Measurements from ENCODE around the gene FFAR2. TPM values are rescaled to one million over a fixed set of nuclear protein-coding genes. Genes with fewer than 3 reads are reported as not detected.
"Not testable (repeated sequence)": the region's sequence is repeated elsewhere in the genome, so short reads cannot be mapped to it uniquely, and the experiment has no call there.

The FFAR2 gene
- polyA plus RNA-seq, 2 donors: 0.59 to 1.4 TPM

DNA sequence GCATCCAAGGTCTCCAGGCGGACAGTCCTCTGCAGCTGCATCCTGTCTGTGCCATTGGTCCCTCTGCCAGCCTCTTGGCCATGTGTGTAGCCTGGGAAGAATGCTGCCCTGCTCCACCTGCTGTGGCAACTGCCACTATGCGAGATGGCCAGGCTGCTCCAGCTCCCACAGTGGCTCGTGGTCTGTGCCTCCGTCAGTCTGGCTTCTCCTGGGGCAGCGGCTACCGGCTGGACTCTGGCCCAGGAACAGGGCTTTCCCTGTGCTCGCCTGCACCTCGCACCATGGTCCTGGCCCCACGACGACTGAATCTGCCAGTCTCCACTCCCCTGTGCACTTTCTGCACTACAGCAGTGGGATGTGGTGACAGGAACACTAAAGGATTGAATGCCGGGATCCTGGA lies 26.7 kb upstream of the FFAR2 start:
- Histone ChIP-seq H3K27me3 (ENCODE audit: control insufficient read depth in 1 of 2, insufficient read depth in 2 of 2, low read length in 2 of 2) (no peaks in the 10 kb centered on the region), H3K4me3 (ENCODE audit: low read depth in 1 of 2, low read length in 2 of 2) (no peak overlapping the region), H3K4me1 (ENCODE audit: control insufficient read depth in 2 of 2, insufficient read depth in 2 of 2, low read length in 1 of 2) (peaks cover 0 to 2% of the 10 kb centered on the region in 2 donors), H3K9me3 (ENCODE audit: control insufficient read depth in 2 of 2, insufficient read depth in 1 of 2, low read depth in 1 of 2, low read length in 1 of 2) (peaks cover 0 to 2% of the 10 kb centered on the region in 2 donors), H3K27ac (ENCODE audit: low read depth in 2 of 2, low read length in 1 of 2) (no peak overlapping the region), H3K36me3 (ENCODE audit: control insufficient read depth in 2 of 2, insufficient read depth in 2 of 2, low read length in 1 of 2) (no peaks in the 10 kb centered on the region)
- 66 to 80% methylated on average over 11 of the region's 11 CpGs for WGBS, 2 donors

DNA sequence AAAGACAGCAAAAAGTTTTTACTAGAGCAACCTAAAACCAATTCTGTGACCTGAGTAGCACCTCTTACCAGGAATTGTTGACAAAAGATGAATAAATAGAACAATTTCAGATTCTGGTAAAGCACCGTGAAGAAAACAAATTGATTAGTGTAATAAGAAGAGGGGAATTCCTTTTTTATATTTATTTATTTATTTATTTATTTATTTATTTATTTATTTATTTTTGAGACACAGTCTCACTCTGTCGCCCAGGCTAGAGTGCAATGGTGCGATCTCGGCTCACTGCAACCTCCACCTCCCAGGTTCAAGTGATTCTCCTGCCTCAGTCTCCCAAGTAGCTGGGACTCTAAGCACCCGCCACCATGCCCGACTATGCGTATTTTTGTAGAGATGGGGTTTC lies 24.7 kb upstream of the FFAR2 start:
- not testable (repeated sequence) for H3K9me3 ChIP-seq (ENCODE audit: control insufficient read depth in 2 of 2, insufficient read depth in 1 of 2, low read depth in 1 of 2, low read length in 1 of 2); H3K27ac ChIP-seq (ENCODE audit: low read depth in 2 of 2, low read length in 1 of 2); H3K4me3 ChIP-seq (ENCODE audit: low read depth in 1 of 2, low read length in 2 of 2); H3K27me3 ChIP-seq (ENCODE audit: control insufficient read depth in 1 of 2, insufficient read depth in 2 of 2, low read length in 2 of 2); H3K36me3 ChIP-seq (ENCODE audit: control insufficient read depth in 2 of 2, insufficient read depth in 2 of 2, low read length in 1 of 2); H3K4me1 ChIP-seq (ENCODE audit: control insufficient read depth in 2 of 2, insufficient read depth in 2 of 2, low read length in 1 of 2)
- 87 to 93% methylated on average over 7 of the region's 7 CpGs for WGBS, 2 donors

DNA sequence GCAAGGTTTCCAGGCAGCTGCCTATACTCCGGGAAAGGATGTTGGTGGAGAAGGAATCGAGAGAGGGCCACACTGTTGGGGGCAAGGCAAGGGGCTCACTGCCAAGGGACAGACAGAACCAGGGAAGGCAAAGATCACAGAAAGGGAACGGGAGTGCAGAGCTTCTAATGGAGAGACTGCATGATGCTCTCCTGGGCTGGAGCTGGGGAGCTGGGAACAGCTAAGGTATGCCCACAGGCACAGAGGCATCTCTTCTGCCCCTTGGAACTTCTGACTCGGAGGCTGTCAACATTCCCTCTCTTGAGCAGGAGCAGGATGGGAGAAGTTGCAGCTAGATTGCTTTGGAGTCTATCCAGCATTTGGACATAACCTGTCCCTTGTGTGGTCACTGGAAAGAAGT lies 22.4 kb upstream of the FFAR2 start:
- Histone ChIP-seq H3K27me3 (ENCODE audit: control insufficient read depth in 1 of 2, insufficient read depth in 2 of 2, low read length in 2 of 2) (no peaks in the 10 kb centered on the region), H3K4me1 (ENCODE audit: control insufficient read depth in 2 of 2, insufficient read depth in 2 of 2, low read length in 1 of 2) (no peaks in the 10 kb centered on the region), H3K9me3 (ENCODE audit: control insufficient read depth in 2 of 2, insufficient read depth in 1 of 2, low read depth in 1 of 2, low read length in 1 of 2) (peaks cover 0 to 3% of the 10 kb centered on the region in 2 donors), H3K27ac (ENCODE audit: low read depth in 2 of 2, low read length in 1 of 2) (no peak overlapping the region), H3K4me3 (ENCODE audit: low read depth in 1 of 2, low read length in 2 of 2) (no peak overlapping the region), H3K36me3 (ENCODE audit: control insufficient read depth in 2 of 2, insufficient read depth in 2 of 2, low read length in 1 of 2) (no peaks in the 10 kb centered on the region)
- 73 to 79% methylated on average over 4 of the region's 4 CpGs for WGBS, 2 donors

DNA sequence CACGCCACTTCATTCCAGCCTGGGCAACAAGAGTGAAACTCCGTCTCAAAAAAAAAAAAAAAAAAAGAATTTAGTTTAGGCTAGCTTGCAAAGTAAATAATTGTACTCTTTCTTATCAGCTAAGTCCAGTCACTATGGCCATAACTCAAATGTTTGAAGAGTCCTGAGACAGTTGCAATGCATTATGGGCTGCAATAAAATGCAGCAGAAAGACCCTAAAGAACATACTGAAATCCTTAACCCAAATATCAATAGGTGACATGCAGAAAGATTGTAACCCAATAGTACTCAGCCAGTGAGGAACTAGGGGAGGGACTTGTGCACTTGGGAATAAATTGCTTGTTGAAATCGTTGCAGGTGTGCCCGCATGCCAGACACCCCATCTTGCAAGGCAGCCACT lies 20.9 kb upstream of the FFAR2 start:
- H3K9me3 ChIP-seq (ENCODE audit: control insufficient read depth in 2 of 2, insufficient read depth in 1 of 2, low read depth in 1 of 2, low read length in 1 of 2): peaks cover 0 to 5% of the 10 kb centered on the region in 2 donors
- H3K4me1 ChIP-seq (ENCODE audit: control insufficient read depth in 2 of 2, insufficient read depth in 2 of 2, low read length in 1 of 2): no peaks in the 10 kb centered on the region
- H3K4me3 ChIP-seq (ENCODE audit: low read depth in 1 of 2, low read length in 2 of 2): no peak overlapping the region
- H3K27ac ChIP-seq (ENCODE audit: low read depth in 2 of 2, low read length in 1 of 2): no peak overlapping the region
- no peaks in the 10 kb centered on the region for H3K27me3 ChIP-seq (ENCODE audit: control insufficient read depth in 1 of 2, insufficient read depth in 2 of 2, low read length in 2 of 2)
- no peaks in the 10 kb centered on the region for H3K36me3 ChIP-seq (ENCODE audit: control insufficient read depth in 2 of 2, insufficient read depth in 2 of 2, low read length in 1 of 2)
- WGBS, 2 donors: 61 to 68% methylated on average over 4 of the region's 4 CpGs

DNA sequence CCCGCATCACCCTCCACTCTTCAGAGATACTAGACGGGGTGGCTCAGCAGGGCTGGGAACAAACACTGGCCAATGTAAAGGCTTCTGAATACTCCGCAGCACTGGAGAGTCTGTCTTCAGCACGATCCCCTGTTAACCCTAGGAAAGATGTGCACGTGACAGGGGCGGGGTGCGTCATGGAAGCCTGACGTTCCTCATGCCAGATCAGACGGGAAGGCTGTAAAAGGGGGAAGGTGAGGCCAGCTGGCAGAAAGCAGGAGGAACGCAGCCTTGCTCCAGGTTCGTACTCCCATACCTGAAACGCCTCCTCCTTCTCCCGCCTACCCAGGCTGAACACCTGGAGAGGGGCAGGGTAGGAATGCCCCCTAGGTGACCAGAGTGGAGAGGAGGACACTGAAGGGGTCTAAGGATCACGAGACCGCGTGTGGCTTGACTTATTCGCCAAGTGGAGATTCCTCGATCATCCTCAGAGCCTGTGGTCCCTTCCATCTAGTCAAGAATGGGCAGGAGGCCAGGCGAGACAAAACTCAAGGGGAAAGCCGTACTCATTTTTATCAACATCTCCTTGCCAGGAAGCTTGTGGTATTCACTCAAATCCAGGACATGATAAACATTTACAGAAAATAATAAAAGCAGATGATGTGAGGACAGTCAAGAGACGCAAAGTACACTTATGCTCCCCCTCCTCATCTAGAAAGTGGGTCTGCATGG lies 18.2 kb upstream of the FFAR2 start:
- peaks cover 0 to 5% of the 10 kb centered on the region in 2 donors for H3K9me3 ChIP-seq (ENCODE audit: control insufficient read depth in 2 of 2, insufficient read depth in 1 of 2, low read depth in 1 of 2, low read length in 1 of 2)
- H3K27me3 ChIP-seq (ENCODE audit: control insufficient read depth in 1 of 2, insufficient read depth in 2 of 2, low read length in 2 of 2): no peaks in the 10 kb centered on the region
- no peak overlapping the region for H3K4me3 ChIP-seq (ENCODE audit: low read depth in 1 of 2, low read length in 2 of 2)
- no peaks in the 10 kb centered on the region for H3K36me3 ChIP-seq (ENCODE audit: control insufficient read depth in 2 of 2, insufficient read depth in 2 of 2, low read length in 1 of 2)
- H3K4me1 ChIP-seq (ENCODE audit: control insufficient read depth in 2 of 2, insufficient read depth in 2 of 2, low read length in 1 of 2): peaks cover 0 to 7% of the 10 kb centered on the region in 2 donors
- no peak overlapping the region for H3K27ac ChIP-seq (ENCODE audit: low read depth in 2 of 2, low read length in 1 of 2)
- 76 to 78% methylated on average over 21 of the region's 21 CpGs for WGBS, 2 donors

DNA sequence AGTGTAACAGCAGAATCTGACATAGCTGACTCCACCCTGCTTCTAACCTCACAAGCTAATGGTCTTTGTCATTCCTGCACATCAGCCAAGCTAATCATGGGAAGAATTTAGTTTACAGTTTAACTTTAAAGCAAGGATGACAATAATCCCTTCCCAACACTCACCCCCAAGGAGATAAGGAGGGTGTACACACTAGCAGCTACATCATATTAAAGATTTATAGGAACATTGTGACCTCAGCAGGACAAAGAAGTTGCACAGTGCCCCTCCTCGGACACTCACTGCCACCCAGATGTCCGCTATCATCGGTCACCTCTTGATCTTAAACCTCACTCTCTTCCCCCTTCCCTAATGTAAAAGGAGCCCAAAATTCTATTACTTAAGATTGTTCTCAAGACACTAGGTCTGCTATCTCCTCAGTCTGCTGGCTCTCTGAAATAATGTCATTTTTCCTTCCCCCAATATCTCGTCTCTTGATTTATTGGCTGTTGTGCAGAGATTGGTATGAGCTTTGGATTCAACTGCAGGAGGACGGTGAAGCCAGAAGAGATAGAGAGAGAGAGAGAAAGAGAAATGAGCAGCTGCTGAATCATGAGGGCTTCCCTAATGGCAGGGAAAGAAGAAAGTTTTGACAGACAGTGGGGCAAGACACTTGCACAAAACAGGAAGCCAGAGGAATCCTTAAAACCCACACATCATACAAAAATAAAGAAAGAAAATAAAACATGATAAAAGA lies 17.5 kb upstream of the FFAR2 start:
- no peaks in the 10 kb centered on the region for H3K36me3 ChIP-seq (ENCODE audit: control insufficient read depth in 2 of 2, insufficient read depth in 2 of 2, low read length in 1 of 2)
- peaks cover 0 to 5% of the 10 kb centered on the region in 2 donors for H3K9me3 ChIP-seq (ENCODE audit: control insufficient read depth in 2 of 2, insufficient read depth in 1 of 2, low read depth in 1 of 2, low read length in 1 of 2)
- 63 to 76% methylated on average over 5 of the region's 5 CpGs for WGBS, 2 donors
- H3K27me3 ChIP-seq (ENCODE audit: control insufficient read depth in 1 of 2, insufficient read depth in 2 of 2, low read length in 2 of 2): no peaks in the 10 kb centered on the region
- H3K27ac ChIP-seq (ENCODE audit: low read depth in 2 of 2, low read length in 1 of 2): no peak overlapping the region
- no peak overlapping the region for H3K4me3 ChIP-seq (ENCODE audit: low read depth in 1 of 2, low read length in 2 of 2)
- H3K4me1 ChIP-seq (ENCODE audit: control insufficient read depth in 2 of 2, insufficient read depth in 2 of 2, low read length in 1 of 2): peaks cover 0 to 7% of the 10 kb centered on the region in 2 donors

DNA sequence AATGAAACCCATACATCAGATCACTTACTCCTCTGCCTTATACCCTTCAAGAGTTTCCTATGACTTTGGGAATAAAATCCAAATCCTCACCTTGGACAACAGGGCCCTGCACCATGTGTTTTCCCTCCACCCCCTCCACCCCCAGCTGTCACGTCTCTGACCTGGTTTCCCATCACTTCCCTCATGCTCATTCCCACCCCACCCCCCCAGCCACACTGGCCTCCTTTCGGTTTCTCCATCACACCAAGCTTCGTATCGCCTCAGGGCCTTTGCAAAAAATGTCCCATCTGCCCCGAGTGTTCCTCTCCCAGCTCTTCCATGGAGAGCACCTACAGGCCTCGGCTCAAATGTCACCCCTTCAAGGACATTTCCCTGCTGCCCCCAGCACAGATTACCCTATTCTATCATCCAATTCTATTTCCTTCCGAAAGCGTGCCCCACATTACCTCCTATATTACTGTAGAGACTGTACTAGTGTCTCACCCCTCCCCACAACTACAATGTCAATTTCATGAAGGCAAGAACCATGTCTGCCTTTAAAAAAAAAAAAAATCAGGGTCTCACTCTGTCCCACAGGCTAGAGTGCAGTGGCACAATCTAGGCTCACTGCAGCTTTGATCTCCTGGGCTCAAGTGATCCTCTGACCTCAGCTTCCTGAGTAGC lies 16.8 kb upstream of the FFAR2 start:
- no peak overlapping the region for H3K4me3 ChIP-seq (ENCODE audit: low read depth in 1 of 2, low read length in 2 of 2)
- H3K27ac ChIP-seq (ENCODE audit: low read depth in 2 of 2, low read length in 1 of 2): no peak overlapping the region
- WGBS, 2 donors: 86 to 90% methylated on average over 8 of the region's 8 CpGs
- H3K4me1 ChIP-seq (ENCODE audit: control insufficient read depth in 2 of 2, insufficient read depth in 2 of 2, low read length in 1 of 2): peaks cover 0 to 9% of the 10 kb centered on the region in 2 donors
- peaks cover 0 to 5% of the 10 kb centered on the region in 2 donors for H3K9me3 ChIP-seq (ENCODE audit: control insufficient read depth in 2 of 2, insufficient read depth in 1 of 2, low read depth in 1 of 2, low read length in 1 of 2)
- no peaks in the 10 kb centered on the region for H3K36me3 ChIP-seq (ENCODE audit: control insufficient read depth in 2 of 2, insufficient read depth in 2 of 2, low read length in 1 of 2)
- H3K27me3 ChIP-seq (ENCODE audit: control insufficient read depth in 1 of 2, insufficient read depth in 2 of 2, low read length in 2 of 2): no peaks in the 10 kb centered on the region

DNA sequence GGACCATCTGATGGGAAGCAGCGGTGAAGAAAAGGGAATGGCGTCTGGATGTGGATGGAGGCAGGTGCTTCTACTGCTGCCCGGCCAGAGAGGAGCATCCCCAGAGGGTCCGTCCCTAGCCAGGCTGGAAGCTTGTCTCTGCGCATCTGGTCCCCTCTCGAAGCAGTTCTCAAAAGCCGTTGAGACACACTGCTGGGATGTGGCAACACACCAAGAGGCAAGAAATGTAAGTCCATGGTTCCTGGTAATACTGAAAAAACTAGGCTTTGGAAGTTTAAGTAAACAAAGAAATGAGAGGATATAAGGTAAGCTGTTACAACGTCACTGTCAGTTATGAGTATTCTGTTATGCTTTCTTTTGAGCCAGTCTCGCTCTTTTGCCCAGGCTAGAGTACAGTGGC lies 15.1 kb upstream of the FFAR2 start:
- WGBS, 2 donors: 72 to 81% methylated on average over 9 of the region's 9 CpGs
- H3K27me3 ChIP-seq (ENCODE audit: control insufficient read depth in 1 of 2, insufficient read depth in 2 of 2, low read length in 2 of 2): no peaks in the 10 kb centered on the region
- H3K4me1 ChIP-seq (ENCODE audit: control insufficient read depth in 2 of 2, insufficient read depth in 2 of 2, low read length in 1 of 2): peaks cover 0 to 18% of the 10 kb centered on the region in 2 donors
- H3K4me3 ChIP-seq (ENCODE audit: low read depth in 1 of 2, low read length in 2 of 2): peak overlapping the region in 1 of 2 donors; percentile 24
- peak overlapping the region in 1 of 2 donors; percentile 22 for H3K27ac ChIP-seq (ENCODE audit: low read depth in 2 of 2, low read length in 1 of 2)
- H3K9me3 ChIP-seq (ENCODE audit: control insufficient read depth in 2 of 2, insufficient read depth in 1 of 2, low read depth in 1 of 2, low read length in 1 of 2): peaks cover 0 to 5% of the 10 kb centered on the region in 2 donors
- H3K36me3 ChIP-seq (ENCODE audit: control insufficient read depth in 2 of 2, insufficient read depth in 2 of 2, low read length in 1 of 2): no peaks in the 10 kb centered on the region

DNA sequence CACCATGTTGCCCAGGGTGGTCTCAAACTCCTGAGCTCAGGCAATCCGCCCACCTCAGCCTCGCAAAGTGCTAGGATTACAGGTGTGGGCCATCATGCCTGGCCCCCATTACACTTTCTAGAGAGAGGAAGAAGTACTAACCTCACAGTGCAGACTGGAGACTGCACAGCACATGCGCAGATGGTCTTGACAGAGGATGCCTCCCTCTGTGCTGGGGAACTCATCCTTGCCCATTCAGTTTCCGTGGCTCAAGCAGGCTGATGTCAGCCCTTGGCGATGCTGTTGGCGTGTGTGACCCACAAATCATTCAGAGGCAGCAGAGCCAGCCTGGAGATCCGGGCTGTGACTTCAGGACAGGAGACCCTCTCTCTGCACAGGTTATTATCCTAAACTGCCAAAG lies 14.6 kb upstream of the FFAR2 start:
- Histone ChIP-seq H3K4me3 (ENCODE audit: low read depth in 1 of 2, low read length in 2 of 2) (peak overlapping the region in 1 of 2 donors; percentile 24), H3K27ac (ENCODE audit: low read depth in 2 of 2, low read length in 1 of 2) (peak overlapping the region in 1 of 2 donors; percentile 80), H3K36me3 (ENCODE audit: control insufficient read depth in 2 of 2, insufficient read depth in 2 of 2, low read length in 1 of 2) (no peaks in the 10 kb centered on the region), H3K27me3 (ENCODE audit: control insufficient read depth in 1 of 2, insufficient read depth in 2 of 2, low read length in 2 of 2) (no peaks in the 10 kb centered on the region), H3K4me1 (ENCODE audit: control insufficient read depth in 2 of 2, insufficient read depth in 2 of 2, low read length in 1 of 2) (peaks cover 0 to 18% of the 10 kb centered on the region in 2 donors), H3K9me3 (ENCODE audit: control insufficient read depth in 2 of 2, insufficient read depth in 1 of 2, low read depth in 1 of 2, low read length in 1 of 2) (peaks cover 0 to 5% of the 10 kb centered on the region in 2 donors)
- 79 to 85% methylated on average over 7 of the region's 7 CpGs for WGBS, 2 donors
